Stomach smooth muscle (tissue), 2 donors: ENCODE measurements around the gene MAML3.

Source experiments
- H3K27ac ChIP-seq: one replicate; pipeline ENCODE4 v1.7.0; 2013; ENCODE audit warnings: mild to moderate bottlenecking, low read length, inconsistent platforms
- H3K27me3 ChIP-seq, 2 donors: one replicate each; pipeline ENCODE4 v1.7.0; 2013; ENCODE audit warnings: low read length in 2 of 2; ENCODE audit not compliant: insufficient read depth in 2 of 2, control insufficient read depth in 1 of 2
- H3K36me3 ChIP-seq, 2 donors: one replicate each; pipeline ENCODE4 v1.7.0; 2013; ENCODE audit warnings: low read length in 2 of 2; ENCODE audit not compliant: control insufficient read depth in 2 of 2, insufficient read depth in 2 of 2
- H3K4me1 ChIP-seq: one replicate; pipeline ENCODE4 v1.7.0; 2013; ENCODE audit warnings: low read length; ENCODE audit not compliant: control insufficient read depth, insufficient read depth
- H3K4me3 ChIP-seq, 2 donors: one replicate each; pipeline ENCODE4 v1.7.0; 2013; ENCODE audit warnings: low read length in 2 of 2
- H3K9ac ChIP-seq, 2 donors: one replicate each; pipeline ENCODE4 v1.7.0; 2013; ENCODE audit warnings: low read length in 2 of 2, mild to moderate bottlenecking in 1 of 2
- H3K9me3 ChIP-seq, 2 donors: one replicate each; pipeline ENCODE4 v1.7.0; 2013; ENCODE audit warnings: low read length in 2 of 2; ENCODE audit not compliant: control insufficient read depth in 2 of 2
- donor health status: healthy.
- donor health status: Pancreatic carcinoma.

Gene MAML3

GRCh38 chr4:140054861-140055260 is 99.1 kb downstream of the MAML3 start:
- Histone ChIP-seq H3K9me3 (no peaks in the 10 kb centered on the region), H3K27ac (no peak overlapping the region), H3K36me3 (no peaks in the 10 kb centered on the region), H3K4me3 (no peak overlapping the region), H3K4me1 (no peaks in the 10 kb centered on the region), H3K9ac (no peak overlapping the region), H3K27me3 (no peaks in the 10 kb centered on the region)

- no peaks in the 10 kb centered on the region for H3K27me3 ChIP-seq
- H3K9me3 ChIP-seq = no peaks in the 10 kb centered on the region
- H3K36me3 ChIP-seq = no peaks in the 10 kb centered on the region
- no peak overlapping the region for H3K9ac ChIP-seq
- H3K4me1 ChIP-seq = peaks cover 5% of the 10 kb centered on the region
- no peak overlapping the region for H3K27ac ChIP-seq
- H3K4me3 ChIP-seq = no peak overlapping the region
These were observed 100.8 kb downstream of the MAML3 start for GRCh38 chr4:140053185-140053584.

GRCh38 chr4:140052050-140052449 is 101.9 kb downstream of the MAML3 start:
- H3K9me3 ChIP-seq = no peaks in the 10 kb centered on the region
- no peak overlapping the region for H3K9ac ChIP-seq
- no peaks in the 10 kb centered on the region for H3K36me3 ChIP-seq
- H3K27ac ChIP-seq = no peak overlapping the region
- H3K27me3 ChIP-seq = no peaks in the 10 kb centered on the region
- H3K4me1 ChIP-seq = peaks cover 5% of the 10 kb centered on the region
- no peak overlapping the region for H3K4me3 ChIP-seq

- no peak overlapping the region for H3K27ac ChIP-seq
- H3K36me3 ChIP-seq = no peaks in the 10 kb centered on the region
- H3K9ac ChIP-seq = no peak overlapping the region
- H3K4me3 ChIP-seq = no peak overlapping the region
- no peaks in the 10 kb centered on the region for H3K9me3 ChIP-seq
- H3K4me1 ChIP-seq = peaks cover 5% of the 10 kb centered on the region
- no peaks in the 10 kb centered on the region for H3K27me3 ChIP-seq
These were observed 103.9 kb downstream of the MAML3 start for GRCh38 chr4:140049849-140050637.

GRCh38 chr4:140049024-140049848 is 104.7 kb downstream of the MAML3 start:
- H3K4me3 ChIP-seq = peak overlapping the region; percentile 71 to 73
- peak overlapping the region; percentile 43 to 54 for H3K9ac ChIP-seq
- peak overlapping the region; percentile 11 for H3K27ac ChIP-seq
- no peaks in the 10 kb centered on the region for H3K27me3 ChIP-seq
- no peaks in the 10 kb centered on the region for H3K9me3 ChIP-seq
- H3K4me1 ChIP-seq = peaks cover 5% of the 10 kb centered on the region
- H3K36me3 ChIP-seq = no peaks in the 10 kb centered on the region

- Histone ChIP-seq H3K36me3 (no peaks in the 10 kb centered on the region), H3K27me3 (no peaks in the 10 kb centered on the region), H3K4me3 (peak overlapping the region; percentile 71 to 73), H3K9me3 (no peaks in the 10 kb centered on the region), H3K9ac (peak overlapping the region; percentile 43 to 54), H3K4me1 (peaks cover 5% of the 10 kb centered on the region), H3K27ac (no peak overlapping the region)
These were observed 105.5 kb downstream of the MAML3 start for GRCh38 chr4:140048419-140048995.

GRCh38 chr4:140047786-140048185 is 106.2 kb downstream of the MAML3 start:
- H3K9me3 ChIP-seq = no peaks in the 10 kb centered on the region
- H3K9ac ChIP-seq = no peak overlapping the region
- H3K27me3 ChIP-seq = no peaks in the 10 kb centered on the region
- H3K4me3 ChIP-seq = no peak overlapping the region
- H3K4me1 ChIP-seq = peaks cover 5% of the 10 kb centered on the region
- no peaks in the 10 kb centered on the region for H3K36me3 ChIP-seq
- H3K27ac ChIP-seq = no peak overlapping the region

- H3K4me1 ChIP-seq = peaks cover 5% of the 10 kb centered on the region
- H3K27ac ChIP-seq = no peak overlapping the region
- H3K9me3 ChIP-seq = no peaks in the 10 kb centered on the region
- no peak overlapping the region for H3K9ac ChIP-seq
- H3K27me3 ChIP-seq = no peaks in the 10 kb centered on the region
- H3K4me3 ChIP-seq = no peak overlapping the region
- H3K36me3 ChIP-seq = no peaks in the 10 kb centered on the region
These were observed 106.9 kb downstream of the MAML3 start for GRCh38 chr4:140047017-140047640.

GRCh38 chr4:140046543-140046942 is 107.4 kb downstream of the MAML3 start:
- no peak overlapping the region for H3K27ac ChIP-seq
- no peaks in the 10 kb centered on the region for H3K27me3 ChIP-seq
- H3K4me1 ChIP-seq = peaks cover 5% of the 10 kb centered on the region
- no peaks in the 10 kb centered on the region for H3K36me3 ChIP-seq
- H3K9ac ChIP-seq = no peak overlapping the region
- no peaks in the 10 kb centered on the region for H3K9me3 ChIP-seq
- H3K4me3 ChIP-seq = no peak overlapping the region

GRCh38 chr4:140046016-140046415 is 108.0 kb downstream of the MAML3 start:
- Histone ChIP-seq H3K4me3 (no peak overlapping the region), H3K4me1 (peaks cover 5% of the 10 kb centered on the region), H3K9me3 (no peaks in the 10 kb centered on the region), H3K9ac (no peak overlapping the region), H3K27ac (no peak overlapping the region), H3K27me3 (no peaks in the 10 kb centered on the region), H3K36me3 (no peaks in the 10 kb centered on the region)
